Inflammatory macrophage treated with lipopolysaccharide for 4 hours (primary cell): ENCODE results near the gene CCDC15.
A peak's percentile ranks its signal among the peaks of the same experiment; 100 is the strongest.

Experiments used
- DNase-seq: peaks from one replicate; pipeline ENCODE4 v3.0.0-alpha.2; 2020

The CCDC15 gene

GRCh38 chr11:125069008-125069407, 115.0 kb downstream of the CCDC15 start:
- DNase-seq = peak; percentile 40

GRCh38 chr11:125069796-125070195, 115.8 kb downstream of the CCDC15 start:
- DNase-seq = no peak

DNA sequence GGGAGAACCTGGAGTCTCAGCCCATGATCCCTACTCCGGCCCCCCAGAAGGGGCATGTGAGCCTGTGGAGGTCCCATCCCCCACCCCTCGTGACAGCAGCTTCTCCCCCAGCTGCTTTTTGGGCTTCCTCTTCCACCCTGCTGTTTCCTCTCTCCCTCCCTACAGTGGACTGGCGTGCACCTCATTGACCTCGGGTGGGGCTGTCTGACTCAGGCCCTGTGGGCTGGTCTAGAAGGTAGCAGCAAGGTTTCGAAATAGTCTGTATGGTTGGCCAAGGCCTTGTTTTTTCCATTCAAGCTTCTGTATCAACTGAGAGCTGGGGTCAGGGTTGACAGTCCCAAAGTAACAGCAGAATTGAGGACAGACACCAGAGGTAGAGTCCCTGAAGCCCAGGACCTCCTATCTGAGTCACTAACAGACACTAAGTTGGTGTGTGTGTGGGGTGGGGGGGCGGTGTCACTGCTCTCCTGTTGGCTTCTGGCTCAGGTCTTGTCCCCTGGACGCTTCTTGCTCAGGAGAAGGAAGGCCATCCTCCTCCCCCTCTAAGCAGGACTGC, 116.8 kb downstream of the CCDC15 start:
- DNase-seq = peak; percentile 95

DNA sequence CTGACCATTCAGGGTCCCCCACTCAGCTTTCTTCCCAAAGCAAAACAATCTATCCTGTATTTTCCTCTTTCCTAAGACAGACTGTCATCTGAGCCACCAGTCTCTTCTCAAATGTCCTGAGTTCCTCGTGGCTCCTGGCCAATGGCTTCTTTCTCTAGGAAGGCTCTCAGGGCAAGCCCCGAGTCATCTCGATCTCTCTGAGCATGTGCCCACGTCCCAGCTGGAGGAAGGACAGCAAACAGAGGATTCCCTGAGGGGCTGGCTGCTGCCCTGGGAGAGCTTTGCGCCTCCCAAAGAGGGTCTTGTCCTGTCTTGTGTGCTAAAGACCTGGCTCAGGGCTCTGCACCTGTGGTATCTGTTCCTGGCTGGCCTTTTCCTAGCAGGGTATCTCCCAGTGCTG, 117.4 kb downstream of the CCDC15 start:
- peak; percentile 52 for DNase-seq

DNA sequence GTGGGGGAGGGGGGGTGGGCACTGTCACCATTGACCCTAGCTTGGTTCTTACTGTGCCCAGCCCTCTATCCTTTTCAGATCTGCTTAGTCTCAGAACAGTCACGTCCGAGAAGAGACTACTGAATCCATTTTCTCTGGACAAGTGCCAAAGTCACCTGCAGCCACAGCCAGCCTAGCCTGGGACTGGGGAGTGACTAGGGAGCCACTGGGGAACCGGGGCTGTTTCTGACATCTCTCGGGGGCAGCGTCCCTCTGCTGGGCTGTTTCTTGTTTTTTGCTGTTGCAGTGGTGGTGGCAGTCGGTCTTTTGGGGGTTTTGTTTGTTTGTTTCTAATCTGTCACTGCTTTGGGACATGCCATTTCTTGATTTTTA, 117.8 kb downstream of the CCDC15 start:
- no peak for DNase-seq

DNA sequence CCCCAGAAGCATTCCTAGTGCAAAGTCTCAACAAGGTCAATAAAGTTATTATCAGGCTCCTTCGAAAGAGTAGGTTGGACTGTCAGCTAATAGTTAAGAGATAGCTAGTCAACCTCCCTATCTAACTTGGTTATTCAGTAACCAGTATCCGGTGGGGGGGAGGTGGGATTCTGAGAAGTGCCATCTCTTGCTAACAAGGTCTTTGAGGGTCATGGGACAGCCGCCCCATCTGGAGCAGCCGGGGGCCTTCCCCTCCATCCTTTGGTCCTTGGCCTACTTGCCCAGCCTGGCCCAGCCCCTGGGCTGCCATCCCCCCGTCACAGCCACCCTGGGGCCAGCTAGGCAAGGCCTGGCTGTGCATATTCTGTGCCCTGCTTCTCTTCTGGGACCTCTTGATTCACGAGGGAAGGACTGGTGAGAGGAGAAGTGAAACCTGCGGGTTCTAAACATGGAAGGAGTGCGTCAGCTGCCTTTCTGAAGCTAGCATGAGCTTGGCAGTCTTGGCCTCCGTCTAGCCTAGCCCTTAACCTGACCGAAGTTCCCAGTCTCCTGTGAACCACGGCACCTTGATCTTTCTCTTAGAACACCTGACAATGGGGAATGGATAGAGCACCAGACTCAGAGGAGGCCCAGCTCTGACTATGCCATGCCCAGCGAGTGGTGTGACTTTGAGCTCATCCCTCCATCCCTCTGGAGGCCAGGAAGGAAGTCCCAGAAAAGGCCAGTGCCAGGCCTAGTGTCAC, 118.4 kb downstream of the CCDC15 start:
- DNase-seq = peak; percentile 93

DNA sequence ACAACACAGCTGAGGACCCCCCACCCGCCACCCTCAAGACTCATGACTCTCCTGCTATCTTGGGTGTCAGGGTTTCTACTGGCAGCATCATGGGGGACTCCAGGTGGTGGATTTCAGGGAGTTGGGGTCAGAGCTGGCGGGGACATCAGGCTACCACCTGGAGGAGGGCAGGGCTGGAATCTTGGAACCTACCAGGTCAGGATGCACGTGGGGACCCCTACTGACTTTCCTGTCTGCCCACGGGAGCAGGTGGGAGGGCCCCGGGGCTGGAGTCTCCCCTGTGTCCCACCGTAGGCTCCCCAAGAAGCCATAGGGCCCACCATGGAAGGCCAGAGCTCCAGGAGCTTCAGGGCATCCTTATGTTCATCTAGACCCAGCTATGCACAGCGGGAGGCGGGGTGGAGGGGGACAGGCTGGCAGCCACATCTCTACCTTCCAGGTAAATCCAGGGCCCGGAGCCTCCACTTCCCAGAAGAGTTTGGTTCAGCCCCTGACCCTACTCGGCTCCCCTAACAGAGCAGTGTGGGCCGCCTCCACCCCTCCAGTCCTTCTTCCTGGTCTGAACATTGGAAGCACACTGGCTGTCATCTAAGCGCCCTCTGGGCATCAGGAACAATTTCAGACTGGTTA, 119.1 kb downstream of the CCDC15 start:
- no peak for DNase-seq

DNA sequence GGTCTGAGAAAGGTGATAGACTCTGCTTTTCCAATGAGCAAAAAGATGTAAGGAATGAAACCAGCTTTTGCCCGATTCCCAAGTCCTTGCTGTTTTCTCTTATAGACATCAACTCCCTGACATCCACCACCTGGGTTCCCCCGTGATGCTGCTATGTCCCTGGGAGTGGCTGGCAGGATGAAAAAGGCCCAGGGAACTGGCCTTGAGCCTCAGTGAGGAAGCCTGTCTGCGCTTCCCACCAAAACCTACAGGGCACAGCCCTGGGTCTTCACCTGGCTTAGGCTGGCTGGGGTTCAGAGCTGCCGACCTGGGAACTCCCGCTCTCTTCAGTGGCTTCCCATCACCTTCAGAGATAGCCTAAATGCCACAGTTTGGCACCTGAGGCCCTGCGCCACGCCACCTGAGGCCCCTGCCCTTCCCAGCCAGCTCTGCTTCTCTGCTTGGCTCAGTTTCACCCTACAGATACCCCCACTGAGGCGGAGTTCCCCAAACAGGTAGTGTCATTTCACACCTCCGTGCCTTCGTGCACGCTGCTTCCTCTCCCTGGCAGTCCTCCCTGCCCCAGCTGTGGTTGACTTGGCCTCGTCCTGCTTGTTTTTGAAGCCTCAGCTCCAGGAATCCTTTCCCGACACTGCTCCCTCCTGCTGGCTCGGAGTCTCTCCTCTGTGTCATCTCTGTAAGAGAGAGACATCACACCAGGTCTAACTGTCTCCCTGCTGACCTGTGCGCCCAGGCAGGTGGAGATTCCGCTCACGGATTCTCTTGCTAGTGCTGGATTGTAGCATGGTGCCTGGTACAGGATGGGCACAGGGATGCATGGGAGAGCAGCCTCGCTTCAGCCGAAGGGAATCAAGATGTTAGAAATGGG, 119.8 kb downstream of the CCDC15 start:
- no peak for DNase-seq

DNA sequence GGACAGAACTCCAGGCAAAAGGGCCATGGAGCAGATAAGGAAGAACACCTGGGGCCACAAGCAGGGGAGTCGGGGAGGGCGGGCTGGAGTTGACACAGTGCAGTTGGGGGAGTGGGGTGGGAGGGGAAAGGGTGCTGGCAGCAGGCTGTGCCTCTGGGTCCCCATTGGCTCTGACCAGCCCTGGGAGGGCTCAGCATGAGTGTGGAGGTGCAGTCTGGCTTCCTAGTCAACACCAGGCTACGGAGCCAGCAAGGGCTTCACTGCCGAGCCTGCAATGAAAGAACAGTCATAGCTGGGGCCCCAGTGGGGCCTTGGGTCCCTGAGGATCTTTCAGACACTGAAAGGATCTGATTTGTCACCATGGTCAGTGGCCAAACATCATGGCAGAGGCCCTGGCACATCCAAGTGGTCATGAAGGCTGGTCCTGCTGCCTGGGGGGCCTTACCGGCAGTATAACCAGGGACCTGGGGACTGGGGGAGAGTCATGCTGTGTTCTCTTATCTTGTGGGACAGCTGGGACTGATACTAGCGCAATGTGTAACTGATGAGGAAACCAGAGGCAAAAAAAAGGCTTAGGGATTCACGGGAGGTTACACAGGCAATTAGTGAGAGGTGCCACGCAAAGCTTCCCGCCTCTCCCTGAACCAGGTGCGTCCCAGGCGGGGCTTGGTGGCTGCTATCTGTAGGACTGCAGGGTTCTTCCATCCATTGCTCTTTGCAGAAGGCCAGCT, 120.7 kb downstream of the CCDC15 start:
- DNase-seq = no peak

DNA sequence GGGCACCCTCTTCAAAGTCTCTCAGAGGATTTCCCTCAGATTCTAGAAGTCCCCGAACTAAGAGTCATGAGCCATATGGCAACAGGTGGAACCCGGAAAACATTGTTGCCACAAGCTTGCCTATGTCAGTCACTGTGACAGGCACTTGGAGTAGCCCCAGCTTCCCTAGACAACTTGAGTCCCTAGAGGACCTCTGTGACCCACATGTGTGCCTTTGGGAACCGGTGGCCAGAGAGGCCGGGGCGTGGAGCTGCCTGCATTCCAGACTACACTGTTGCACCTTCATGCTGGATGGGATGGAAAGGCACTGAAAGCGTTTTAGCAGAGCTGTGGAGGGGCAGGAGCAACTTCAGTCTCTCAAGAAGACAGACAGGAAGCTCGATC, 121.2 kb downstream of the CCDC15 start:
- DNase-seq = no peak

- DNase-seq = no peak
These were observed 121.9 kb downstream of the CCDC15 start for GRCh38 chr11:125075900-125076317.

DNA sequence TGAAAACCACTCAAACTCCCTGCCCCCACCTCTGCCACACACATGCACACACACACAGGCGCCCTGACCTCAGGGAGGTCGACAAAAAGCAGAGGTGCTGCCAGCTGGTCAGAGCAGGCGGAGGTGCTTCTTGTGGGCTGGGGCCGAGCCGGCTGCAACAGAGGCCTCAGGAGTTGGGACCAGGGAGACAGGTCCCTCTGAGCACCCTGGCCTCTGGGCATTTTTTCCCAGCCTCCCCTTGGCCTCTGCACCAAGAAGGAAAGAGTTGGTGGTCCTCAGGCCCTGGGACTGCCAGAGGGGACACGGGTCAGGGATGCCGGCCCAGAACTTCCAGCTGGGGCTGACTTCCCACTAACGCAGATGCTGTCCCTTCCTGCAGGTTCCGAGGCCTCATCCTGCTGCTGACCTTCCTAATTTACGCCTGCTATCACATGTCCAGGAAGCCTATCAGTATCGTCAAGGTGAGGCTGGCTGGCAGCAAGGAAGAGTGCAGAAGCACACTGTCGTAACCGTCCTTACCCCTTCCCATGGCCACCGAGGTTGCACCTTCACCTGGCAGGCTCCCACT, 122.5 kb downstream of the CCDC15 start:
- DNase-seq = no peak

DNA sequence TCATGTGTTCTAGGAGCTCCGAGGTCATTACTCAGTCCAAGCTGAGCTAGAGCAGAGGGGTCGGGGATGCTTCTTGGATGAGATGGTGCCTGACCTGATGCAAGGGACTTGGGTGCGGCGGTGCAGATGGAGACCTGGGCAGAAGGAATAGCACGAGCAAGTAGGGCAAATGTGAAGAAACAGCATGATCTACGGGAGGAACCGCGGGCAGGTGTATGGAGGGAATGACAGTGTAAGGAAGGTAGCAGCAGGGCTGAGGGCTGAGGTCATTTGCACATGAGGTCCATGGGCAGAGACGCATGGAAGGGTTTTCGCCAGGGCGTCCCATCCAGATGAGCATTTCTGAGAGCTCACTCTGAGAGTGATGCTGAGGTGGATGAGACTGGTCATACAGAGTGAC, 124.0 kb downstream of the CCDC15 start:
- no peak for DNase-seq

DNA sequence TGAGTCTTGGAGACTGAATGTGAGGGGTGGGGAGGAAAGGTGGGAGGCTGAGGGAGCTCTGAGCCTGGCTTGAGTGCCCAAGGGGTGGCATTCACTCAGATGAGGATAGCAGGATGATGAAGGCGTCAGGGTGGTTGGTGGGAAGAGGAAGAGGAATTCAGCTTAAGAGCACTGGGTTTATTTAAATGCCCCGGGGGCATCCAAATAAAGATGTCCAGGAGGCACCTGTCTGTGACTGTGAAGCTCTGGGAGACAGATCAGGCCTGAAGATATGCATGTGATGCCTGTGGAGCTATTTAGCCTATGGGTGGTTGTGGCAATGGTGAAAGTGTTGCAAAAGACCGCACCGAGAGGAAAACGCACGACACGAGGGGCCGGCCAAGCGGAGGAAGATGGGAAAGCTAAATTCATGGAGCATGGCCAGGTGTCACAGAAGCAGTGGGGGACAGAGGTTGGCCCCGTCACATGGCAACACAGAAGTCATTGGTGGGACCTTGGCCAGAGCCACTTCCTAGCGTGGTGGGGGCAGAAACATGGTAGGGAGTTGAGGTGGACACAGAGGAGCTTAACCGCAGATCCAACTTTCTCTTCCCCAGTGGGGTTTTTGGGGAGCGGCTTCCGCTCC, 124.6 kb downstream of the CCDC15 start:
- no peak for DNase-seq

DNA sequence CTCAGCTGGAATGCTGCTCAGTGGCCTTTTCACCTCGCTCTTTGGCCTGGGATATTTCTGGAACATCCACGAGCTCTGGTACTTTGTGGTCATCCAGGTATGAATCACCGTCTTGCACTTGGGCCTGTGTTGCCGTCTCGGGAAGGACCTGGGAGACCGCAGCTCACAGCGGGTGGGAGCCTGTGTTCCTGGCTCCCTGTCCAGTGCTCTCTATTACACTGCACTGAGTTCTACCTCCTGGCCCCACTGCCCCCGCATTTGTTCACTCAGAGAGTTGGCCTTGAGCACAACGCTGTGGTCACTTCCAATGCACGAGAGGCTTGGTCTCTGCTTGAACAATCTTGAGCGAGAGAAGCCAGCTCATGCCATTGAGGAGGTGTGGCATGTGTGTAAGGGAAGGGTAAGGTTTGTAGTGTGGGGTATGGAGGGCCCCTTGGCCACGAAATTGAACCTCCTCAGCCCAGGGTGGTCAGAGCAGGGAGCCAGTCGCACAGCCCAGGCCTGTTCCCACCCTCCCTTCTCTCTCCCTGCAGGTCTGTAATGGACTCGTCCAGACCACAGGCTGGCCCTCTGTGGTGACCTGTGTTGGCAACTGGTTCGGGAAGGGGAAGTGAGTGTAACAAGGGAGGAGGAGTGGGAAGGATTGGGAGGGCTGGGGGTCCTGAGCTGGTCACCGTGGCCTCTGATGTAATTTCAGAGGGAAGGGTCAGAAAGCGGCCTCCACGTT, 125.3 kb downstream of the CCDC15 start:
- peak; percentile 49 for DNase-seq

- no peak for DNase-seq
These were observed 126.0 kb downstream of the CCDC15 start for GRCh38 chr11:125079878-125080530.

DNA sequence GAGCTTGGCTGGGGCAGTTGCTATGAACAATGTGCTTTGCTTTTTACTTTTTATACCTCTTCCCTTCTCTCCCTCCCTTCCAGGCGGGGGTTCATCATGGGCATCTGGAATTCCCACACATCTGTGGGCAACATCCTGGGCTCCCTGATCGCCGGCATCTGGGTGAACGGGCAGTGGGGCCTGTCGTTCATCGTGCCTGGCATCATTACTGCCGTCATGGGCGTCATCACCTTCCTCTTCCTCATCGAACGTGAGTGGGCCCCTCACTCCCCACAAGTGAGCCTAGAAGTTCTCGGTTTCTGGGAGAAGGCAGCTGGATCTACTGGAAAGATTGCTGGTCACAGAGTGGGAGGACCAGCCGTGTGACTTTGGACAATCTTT, 126.5 kb downstream of the CCDC15 start:
- DNase-seq = no peak

DNA sequence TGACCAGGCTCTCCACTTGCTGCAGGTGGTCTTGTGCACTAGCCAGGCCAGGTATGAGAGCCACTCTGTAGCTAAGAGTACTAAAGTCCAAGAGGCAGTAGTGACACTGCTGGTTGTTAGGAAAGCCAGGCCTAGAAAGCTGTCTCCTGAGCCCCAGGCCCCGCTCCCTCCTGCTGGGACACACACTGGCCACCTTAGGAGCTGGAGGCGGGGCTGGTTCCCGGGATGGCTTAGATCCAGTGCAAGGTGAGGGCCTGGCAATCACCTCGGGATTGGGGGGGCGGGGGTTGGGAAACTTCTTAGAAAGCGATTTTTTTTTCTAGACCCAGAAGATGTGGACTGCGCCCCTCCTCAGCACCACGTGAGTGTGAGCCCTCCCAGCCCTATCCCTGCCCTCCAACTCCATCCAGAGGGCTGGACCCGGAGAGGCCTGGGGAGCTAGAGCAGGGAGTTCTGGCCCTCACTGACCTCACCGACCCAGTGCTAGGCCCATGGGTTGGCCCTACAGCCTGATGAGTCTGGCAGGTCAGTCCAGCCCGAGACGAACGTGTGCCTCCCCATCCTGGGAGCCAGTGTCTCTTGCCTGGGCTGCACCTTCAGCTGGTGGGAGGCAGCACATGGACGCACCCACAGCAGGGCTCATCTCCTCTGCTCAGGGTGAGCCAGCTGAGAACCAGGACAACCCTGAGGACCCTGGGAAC, 127.2 kb downstream of the CCDC15 start:
- no peak for DNase-seq

DNA sequence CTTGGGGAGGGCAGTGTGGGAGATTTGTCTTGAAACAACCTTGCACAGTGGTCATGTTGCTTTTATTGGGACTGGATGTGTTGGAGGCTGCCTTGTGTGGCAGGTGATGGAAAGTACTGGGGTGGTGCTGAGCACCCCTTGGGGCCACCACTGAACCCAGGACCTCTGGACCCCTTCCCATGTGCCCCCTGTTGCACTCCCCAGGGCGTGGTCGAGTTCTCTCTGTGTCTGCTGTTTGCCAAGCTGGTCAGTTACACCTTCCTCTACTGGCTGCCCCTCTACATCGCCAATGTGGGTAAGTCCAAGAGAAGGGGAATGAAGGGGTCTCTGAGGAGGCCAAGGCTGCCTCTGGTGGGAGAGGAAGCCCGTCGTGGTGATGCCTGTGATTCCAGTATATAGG, 128.0 kb downstream of the CCDC15 start:
- no peak for DNase-seq
